ENCODE measurements around the gene MAPK1.

Gene MAPK1

DNA sequence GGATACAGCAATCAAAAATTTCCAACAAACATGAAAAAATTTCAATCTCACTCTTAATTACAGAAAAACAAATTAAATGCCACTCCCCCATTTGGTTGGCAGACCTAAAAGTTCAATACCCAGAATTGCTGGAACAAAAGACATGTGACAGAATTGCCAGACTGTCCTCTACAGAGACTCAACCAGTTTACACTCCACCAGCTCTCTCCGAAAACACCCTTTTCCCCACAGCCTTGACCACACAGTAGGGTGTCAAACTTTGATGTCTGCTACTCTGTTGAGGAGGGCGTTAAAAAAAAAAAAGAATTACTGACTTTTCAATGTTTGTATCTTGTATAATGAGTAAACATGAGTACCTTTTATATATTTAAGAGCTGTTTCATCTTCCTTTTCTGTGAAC, 87.2 kb downstream of the MAPK1 start:
- no peak for DNase-seq

DNA sequence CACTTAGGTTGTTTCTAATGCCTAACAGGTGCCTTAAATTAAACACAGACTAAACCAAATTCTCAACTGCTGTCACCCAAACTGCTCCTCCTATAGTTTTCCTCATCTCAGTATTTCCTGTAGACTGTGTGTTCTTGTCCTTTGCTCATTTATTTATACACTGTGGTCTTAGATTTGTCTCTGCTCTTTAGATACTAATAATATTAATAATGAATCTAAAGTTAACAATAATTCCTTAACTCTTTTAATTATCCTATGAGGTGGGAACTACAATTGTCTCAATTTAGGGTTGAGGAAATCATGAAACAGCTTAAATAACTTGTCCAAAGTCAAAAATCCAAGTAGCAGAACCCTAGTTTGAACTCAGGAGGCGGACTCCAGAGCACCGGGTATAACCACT, 88.0 kb downstream of the MAPK1 start:
- no peak for DNase-seq

DNA sequence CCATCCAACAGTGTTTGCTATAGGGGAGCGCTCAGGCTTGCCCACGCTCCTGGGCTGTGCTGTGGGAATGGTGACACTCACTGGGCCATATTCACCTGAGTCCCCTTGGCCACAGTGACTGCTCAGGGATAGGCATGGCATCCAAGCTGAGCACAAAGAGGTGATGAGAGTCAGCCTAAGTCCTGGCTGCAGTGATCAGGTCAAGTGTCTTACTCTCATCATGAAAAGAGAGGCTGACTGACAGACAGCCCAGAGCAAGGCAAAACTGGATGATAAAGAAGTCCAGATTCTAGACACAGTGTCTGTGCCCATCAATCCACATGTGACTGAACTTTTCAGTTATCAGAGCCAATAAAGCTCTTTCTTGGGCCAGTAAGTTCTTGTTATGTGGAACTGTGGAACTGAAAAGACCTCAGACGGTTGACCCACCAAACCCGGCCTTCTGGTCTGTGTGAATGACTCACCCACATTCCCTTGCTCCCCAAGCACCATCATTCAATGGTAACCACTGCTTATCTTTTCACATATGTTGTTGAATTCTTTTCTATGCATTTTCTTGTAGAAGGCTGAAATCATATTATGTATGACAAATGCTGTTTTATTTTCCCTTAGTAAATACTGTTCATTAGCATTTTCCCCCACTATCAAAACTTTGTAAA, 88.6 kb downstream of the MAPK1 start:
- no peak for DNase-seq

DNA sequence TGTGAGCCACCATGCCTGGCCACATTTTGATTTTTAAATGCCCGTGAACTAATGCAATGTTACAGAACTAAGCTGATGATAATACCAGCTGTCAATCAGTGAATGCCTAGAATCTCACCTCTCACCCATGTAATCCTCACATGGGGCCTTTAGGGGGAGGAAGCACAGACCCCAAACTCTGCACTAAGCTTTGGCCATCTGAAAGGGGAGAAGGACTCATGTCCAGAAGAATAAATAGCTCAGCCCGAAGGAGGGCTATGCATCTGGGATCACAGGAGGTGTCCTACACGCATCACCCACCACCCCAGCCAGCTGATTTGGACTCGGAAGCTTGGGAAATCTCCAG, 95.8 kb downstream of the MAPK1 start:
- no peak for DNase-seq

DNA sequence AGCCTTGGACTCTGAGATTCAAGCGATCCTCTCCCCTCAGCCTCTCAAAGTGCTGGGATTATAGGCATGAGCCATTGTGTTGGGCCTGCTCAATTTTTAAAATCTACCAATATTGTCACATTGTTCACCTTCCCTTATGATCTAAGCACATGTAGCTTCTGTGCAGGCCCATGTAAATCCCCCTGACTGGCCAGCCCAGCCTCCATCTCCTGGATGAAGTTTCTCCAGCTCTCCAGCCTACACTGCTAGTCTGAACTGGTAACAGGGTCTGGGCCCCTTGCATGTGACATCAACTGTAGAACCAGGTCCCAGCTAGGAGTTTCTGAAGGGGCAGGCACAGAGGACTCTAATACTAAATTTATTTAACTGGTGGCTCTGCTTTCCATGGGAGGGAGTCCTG, 99.0 kb downstream of the MAPK1 start:
- no peak for DNase-seq

DNA sequence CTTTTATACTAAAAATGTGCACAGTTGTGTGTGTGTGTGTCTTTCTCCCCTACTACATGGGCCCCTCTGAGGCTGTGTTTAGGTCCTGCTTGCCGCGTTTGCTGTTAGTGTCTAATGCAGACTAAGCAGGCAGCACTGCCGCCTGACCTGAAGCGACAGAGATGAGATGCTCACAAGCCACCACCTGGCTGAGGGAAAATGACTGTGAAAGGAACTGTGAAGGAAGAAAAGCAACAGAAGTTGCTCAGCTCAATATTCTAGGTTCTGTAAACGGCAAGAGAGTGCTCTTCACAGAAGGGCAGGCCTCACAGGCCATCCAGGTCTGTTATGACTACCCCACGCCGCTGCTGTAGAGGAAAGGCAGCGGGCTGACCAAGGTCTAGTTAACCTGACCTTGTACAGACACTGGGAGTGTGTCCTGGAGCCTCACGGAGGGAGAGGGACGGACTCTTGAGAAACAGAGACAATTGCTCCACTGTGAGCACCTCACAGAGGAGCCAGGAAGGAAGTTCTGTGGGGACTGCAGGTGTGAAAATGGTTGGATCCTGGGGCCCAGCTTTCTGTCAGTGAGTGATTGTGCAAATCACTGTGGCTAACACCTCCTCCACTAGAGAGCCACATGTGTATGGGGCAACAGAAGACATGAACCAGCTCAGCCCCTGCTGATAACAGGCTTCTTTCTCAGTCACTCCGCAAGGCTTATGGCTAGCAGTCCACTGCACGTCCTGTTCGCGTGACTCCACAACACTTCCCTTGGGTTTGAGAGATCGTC, 100.6 kb downstream of the MAPK1 start:
- DNase-seq: no peak

DNA sequence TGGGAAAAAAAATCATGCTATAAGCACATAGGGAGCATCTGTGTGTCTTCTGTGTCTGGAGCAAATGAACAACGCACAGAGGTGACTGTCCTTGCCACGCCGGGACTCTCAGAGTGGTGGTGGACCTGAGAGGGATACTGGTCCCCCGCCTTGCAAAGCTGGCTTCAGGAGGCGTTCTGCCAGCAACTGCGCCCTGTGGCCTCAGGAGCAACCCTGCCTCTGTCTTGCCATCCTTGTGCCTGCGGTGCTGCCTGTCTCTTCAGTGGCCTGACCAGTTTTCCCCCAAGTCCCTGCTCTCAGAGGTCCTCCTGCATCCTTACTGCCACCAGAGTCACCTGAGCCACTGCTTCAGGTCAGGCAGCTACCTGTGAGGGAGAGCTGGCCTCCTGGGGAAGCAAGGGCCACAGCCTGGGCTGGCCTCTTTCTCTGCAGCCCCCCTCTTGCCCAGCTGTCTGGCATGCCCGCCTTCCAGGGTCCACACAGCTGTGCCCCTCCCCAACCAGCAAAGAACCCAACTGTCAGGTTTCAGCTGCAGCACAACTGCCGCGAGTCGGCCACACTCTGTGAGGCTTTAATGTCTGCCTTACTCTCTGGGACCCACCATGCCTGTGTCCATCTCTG, 101.4 kb downstream of the MAPK1 start:
- no peak for DNase-seq

DNA sequence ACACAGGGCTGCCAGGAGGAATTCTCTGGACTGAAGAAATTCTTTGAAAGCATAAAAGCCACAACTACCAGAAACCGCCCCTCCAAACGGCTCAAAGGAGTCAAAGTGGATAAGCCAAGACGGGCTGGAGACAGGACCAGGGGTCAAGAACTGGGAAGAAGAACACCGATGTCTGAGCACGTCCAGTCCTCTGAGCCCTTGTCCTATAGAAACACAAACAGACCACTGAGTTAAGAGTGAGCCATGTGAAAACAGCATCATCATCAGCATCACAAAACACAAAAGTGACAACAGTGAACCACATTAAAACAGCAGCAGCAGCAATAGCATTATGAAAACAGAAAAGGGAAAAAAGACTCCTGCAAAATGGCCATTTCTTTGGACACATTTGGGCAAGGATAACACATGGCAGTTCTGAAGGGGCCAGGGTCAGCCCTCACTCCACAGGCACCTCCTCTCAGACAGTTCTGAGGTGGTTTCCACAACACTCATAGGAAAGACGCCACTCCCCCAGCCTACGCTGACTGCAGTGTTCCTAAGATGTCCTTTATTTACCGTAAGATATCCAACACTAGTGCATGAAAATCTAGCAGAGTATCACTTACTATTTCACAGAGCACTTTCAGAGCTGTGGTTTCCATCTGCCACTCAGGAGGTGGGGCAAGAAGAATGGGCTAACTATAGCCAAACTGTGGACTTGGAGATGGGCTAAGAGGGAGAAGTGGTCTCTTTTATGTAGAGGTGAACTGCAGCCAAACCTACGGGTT, 103.2 kb downstream of the MAPK1 start:
- no peak for DNase-seq

DNA sequence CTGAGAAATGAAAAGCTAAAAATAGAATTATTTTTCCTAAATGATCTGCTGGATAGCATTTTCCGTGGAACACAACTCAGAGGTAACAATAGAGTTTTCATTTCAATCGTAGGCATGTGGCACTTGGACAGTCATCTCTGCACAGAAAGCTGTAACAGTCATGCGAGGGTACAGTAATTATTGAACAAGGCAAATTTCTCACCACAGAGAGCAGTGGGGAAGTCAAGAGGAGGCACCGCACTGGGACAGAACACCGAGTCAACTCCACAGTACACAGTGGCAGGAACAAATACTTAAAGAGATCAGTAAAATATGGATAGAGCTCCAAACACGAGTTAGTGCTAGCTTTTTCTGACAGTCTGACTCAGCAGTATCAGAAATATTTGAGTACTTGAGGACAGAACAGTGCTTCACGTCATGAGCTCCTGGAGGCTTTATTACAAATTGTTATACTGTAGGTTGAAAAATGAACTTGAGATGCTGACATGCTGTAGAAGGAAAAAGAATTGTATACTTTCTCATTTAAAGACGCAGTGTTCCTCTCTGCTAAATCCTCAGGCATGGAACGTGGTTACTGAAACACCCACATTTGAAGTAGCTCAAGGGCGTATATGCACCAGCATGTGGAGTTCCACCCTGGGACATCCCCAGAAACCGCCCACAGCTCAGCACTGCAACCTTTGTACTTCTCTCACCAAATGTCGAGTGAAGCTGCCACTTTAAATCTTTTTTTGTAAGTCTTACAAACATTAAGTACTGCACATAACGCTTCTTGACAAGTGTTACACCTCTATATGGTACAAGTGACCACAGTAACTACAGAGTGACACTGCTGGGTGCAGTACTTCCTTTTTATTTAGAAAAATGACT, 104.5 kb downstream of the MAPK1 start:
- no peak for DNase-seq

DNA sequence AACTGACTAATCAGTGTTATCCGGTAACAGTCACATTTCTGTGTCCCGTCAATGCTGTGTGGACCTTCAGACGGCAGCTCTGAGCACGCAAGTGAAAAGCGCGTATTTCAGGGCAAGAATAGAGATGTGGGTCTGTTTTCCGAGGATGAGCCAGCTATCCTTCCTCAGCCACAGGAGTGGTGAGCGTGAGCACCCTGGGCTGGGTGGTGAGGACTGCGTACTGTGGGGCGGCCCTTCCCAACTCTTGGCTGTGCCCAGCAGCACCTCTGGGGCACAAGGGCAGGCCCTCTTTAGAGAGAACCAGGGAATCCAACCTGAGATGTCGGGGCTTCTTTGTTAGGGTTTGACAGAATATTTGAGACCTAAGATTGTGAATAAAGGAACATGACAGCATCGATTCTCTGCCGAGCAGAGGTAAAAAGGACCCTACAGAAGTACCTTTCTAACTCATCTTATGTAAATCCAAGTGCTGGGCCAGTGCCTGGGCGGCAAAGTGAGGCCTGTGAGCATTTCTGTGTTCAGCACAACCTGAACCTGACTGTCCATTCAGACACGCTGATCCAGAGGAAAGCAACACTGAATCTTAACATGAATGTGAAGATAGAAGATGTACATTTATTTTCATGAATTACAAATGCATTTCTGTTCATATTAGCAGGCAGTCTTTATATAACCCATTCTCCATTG, 105.3 kb downstream of the MAPK1 start:
- DNase-seq: no peak

DNA sequence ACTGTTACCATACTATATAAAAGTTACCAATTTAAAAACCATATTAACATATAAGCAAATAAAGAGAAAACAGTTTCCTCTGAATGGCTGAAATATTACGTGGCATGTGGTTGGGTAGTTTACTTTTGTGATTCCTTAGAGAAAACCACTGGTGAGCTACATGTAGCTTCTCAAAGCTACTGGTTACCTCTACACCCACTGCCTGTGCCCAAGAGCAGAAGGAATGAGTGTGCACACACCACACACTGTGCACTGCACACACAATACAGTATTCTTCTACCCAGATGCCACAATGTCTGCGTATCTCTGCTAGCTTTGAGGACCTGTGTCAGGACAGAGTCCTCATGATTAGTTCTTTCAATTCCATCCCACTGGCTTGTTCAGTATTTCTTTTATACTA, 106.4 kb downstream of the MAPK1 start:
- no peak for DNase-seq

DNA sequence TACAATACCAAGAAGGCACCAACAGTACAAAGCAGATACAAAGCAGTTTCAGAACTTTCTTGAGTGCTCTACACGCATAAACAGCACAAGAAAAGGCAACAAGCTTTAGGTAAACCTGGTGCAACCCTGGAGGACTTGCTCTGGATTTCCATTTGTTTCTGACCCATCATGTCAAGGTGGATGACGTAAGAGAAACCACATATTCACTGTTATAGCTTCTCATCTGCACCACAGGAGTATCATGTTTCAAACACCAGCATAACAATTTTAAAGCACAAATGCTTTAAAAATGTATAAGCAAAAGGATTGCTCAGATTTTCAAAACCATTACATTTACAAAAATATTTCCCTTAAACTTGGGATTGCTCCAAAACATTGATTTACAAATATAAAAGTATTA, 106.8 kb downstream of the MAPK1 start:
- DNase-seq: no peak

DNA sequence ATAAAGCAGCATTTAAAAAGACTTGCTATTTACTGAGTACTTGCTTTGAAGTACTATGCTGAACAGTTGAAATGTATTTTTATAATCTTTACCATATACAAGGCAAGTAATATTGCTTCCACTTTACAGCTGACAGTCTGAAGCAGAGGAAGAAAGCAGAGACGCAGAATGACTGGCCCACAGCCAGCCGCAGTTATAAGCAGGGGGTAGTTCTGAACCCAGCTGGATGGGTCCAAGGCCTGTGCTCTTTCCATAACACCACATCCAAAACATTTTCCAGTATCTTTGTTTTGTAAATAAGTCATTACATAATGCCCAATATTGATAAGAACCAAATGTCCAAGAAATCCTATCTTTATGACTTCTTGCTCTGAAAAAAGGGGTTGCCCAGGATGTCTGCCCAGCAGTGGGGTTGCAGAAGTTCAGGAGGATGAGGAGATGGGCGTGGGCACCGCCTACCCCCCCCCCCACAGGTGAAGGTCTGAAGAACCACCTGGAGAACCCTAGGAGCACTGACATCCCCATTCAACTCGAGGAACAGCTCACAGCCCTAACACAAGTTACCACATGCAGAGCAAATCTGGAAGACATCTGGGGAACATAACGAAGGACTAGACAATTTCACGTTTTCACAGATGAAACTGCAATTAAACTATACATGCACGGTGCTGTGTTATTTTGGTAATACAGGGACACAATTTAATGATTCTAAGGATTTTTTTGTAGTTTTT, 107.6 kb downstream of the MAPK1 start:
- no peak for DNase-seq

DNA sequence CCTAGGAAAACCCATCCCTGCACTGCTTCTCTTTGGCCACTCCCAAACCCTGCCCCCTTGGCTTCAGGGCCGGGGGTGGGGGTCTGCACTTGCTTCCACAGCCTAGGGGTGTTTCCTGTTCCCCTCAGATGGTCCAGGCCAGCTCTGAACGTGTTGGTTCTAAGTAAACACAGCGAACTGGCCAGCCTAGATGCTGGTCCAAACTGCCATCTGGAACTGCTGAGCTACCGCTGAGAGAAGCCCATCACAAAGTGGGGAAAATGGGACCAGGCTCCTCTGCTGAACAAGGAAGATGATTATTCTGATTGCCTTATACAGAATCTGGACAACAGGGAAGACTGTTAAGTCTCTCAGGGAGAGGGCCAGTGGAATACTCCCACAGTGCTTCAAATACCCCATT, 108.4 kb downstream of the MAPK1 start:
- no peak for DNase-seq

DNA sequence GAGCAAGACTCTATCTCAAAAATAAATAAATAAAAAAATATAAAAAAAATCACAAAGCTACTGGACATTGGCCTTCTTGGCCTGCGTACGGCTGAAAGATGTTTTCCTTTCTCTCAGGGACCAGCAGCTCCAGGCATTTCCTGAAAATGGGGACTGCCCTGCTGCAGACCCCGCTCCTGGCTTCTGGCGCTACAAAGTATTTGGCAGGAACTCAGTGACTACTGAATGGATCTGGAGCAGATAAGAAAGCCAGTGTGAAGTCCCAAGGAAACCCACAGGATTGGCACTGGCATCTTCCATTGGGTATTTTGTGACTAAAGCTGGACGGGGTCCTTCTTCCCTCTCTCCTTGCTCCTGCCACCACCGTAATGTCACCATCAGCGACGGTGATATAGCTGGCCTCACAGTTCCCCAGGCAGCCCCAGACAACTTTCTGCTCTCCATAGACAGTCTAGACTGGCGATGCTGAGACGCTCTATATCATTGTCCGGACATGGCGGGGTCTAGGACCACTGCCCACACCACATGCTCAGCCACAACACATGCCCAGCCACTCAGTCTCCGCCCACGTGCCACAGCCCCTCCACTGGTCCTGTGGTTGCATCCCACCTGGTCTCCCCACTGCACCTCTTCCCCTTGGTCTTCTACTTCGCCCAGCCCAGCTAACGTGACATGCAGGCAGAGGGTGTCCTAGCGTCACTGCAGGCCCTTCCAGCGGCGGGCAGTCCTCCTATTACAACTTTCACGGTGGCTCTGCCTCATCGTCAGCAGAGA, 109.2 kb downstream of the MAPK1 start:
- DNase-seq: no peak

DNA sequence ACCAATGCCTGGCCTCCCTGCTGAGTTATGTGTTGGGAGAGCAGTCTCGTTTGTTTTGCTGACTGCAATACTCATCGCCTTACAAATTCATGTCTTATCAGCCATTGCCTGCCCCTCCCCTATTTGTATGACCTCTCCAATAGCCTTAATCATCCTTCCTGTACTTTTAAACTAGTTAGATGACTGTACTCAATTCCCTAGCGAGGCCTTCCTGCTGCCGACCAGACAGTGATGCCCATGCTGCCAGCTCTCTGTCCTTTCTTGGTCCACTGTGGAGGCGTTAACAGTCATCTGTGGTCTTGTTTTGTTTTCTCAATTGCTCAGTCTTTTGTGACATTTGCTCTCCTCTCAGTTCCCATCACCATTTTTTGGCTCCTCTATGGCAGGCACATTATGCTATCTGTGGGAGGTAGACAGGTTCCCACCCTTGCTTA, 111.6 kb downstream of the MAPK1 start:
- DNase-seq: no peak

DNA sequence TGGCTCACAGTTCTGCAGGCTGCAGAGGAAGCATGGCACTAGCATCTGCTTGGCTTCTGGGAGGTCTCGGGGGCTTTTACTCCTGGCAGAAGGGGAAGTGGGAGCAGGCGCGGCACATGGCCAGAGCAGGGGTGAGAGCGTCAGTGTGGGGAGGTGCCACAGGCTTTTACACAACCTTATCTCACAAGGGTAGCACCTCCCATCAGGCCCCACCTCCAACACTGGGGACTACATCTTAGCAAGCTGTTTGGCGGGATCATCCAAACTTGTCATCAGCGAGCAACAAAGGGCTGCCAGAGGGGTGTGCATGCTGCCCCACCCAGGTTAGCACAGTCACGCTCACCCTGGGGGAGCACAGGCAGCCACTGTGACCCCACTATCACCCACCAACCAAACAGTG, 112.9 kb downstream of the MAPK1 start:
- DNase-seq: no peak

DNA sequence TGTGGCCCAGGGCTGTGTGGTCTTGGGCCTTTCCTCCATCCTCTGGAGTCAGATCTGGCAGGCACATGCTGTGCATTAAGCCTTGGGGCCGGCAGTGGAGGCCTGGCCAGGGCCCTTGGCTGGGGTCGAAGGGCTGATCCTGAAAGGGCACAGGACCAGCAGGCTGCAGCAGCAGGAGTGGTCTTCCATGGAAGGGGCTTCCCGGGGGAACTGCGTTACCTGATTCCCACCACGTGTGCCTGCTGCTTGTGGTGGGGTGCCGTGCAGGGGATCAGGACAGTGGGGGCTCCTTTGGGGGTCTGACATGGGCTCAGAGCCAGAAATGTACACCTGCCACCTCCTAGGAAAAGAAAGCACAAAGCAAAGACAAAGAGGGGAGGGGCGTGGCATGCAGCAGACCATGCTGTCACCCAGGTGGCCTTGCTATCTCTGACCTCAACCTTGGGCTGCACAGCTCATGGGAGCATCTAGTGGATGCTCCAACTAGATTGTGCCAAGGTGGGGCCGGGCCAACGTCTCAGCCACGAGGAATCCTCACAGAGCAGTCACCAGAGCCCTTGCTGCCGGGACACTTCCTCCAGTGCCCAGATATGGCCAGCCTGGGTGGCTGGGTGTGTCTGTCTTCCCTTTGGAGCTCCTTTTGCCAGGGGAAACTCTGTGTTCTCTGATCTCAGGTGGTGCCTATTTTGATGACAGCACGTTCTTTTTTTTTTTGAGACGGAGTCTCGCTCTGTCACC, 113.9 kb downstream of the MAPK1 start:
- DNase-seq: no peak

DNA sequence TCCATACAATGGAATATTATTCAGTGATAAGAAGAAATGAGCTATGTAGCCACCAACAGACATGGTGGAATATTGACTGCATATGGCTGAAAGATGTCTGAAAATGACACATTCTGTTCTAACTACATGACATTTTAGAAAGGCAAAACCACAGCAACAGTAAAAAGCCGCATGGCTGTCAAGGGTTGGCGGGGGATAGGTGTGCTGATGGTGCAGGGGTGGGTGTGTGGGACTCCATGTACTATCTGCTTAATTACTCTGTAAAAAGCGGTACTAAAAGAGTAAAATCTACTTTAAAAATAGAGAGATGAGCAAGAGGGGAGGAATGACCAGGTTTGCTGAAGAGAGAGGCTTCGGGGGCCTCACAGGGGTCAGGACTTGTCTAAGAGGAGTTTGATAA, 115.2 kb downstream of the MAPK1 start:
- DNase-seq: no peak

DNA sequence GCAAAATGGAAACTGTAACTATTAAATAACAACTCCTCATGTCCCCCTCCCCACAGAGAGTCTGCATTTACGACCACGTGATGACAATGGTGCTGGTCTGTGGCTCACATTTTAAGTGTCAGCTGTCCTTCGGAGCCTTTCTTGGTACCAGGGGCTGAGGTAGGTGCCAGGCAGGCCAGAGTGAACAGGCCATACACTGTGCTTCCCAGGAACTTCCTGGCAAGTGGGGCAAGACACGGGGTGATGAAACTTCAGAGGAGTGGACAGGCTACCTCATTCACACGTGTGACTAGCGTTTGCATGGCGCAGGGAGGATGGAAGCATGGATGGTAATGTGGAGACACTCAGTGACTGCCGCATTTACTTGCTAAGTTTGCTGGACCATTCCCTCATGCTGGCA, 121.5 kb downstream of the MAPK1 start:
- DNase-seq: no peak
